NCI-H82 treated with DMSO at 0.1 percent for 48 hours (cell line): Measurements from ENCODE around the gene ALKBH2.
A peak's percentile ranks its signal among the peaks of the same experiment; 100 is the strongest.

Experiments
- DNase-seq: peaks from one replicate; lab custom pipeline; 2025; ENCODE audit not compliant: unreplicated experiment; lab: John Stamatoyannopoulos, UW

The ALKBH2 gene

GRCh38 chr12:109093022-109093918 lies at the start of gene ALKBH2:
ALKBH2 (minus strand) TSS chr12:109093472; CDS start chr12:109092786, 686 bp downstream.
- peak; percentile 80 for DNase-seq

- no peak for DNase-seq
These were observed 47.3 kb upstream of the ALKBH2 start for GRCh38 chr12:109140560-109140959.

- no peak for DNase-seq
These were observed 46.5 kb upstream of the ALKBH2 start for GRCh38 chr12:109139791-109140190.

- no peak for DNase-seq
These were observed 46.1 kb upstream of the ALKBH2 start for GRCh38 chr12:109139360-109139759.

- DNase-seq, result no peak
These were observed 43.8 kb upstream of the ALKBH2 start for GRCh38 chr12:109137055-109137454.

- DNase-seq, result no peak
These were observed 41.1 kb upstream of the ALKBH2 start for GRCh38 chr12:109134186-109134917.

GRCh38 chr12:109131154-109132050 lies 38.1 kb upstream of the ALKBH2 start:
- no peak for DNase-seq

GRCh38 chr12:109130297-109131153 lies 37.3 kb upstream of the ALKBH2 start:
- no peak for DNase-seq

GRCh38 chr12:109127533-109128242 lies 34.4 kb upstream of the ALKBH2 start:
- DNase-seq, result no peak

- DNase-seq, result no peak
These were observed 33.5 kb upstream of the ALKBH2 start for GRCh38 chr12:109126784-109127183.

GRCh38 chr12:109125791-109126190 lies 32.5 kb upstream of the ALKBH2 start:
- DNase-seq, result no peak

GRCh38 chr12:109124878-109125648 lies 31.8 kb upstream of the ALKBH2 start:
- no peak for DNase-seq

GRCh38 chr12:109121346-109121880 lies 28.1 kb upstream of the ALKBH2 start:
- no peak for DNase-seq

GRCh38 chr12:109120557-109120956 lies 27.3 kb upstream of the ALKBH2 start:
- no peak for DNase-seq

GRCh38 chr12:109120095-109120494 lies 26.8 kb upstream of the ALKBH2 start:
- DNase-seq, result no peak

- no peak for DNase-seq
These were observed 23.3 kb upstream of the ALKBH2 start for GRCh38 chr12:109116611-109116949.

GRCh38 chr12:109115758-109116610 lies 22.7 kb upstream of the ALKBH2 start, which contains the start of gene ACACB:
ACACB (plus strand) TSS chr12:109116587; CDS start chr12:109139406, 22,819 bp downstream.
- DNase-seq, result no peak

- DNase-seq, result no peak
These were observed 22.1 kb upstream of the ALKBH2 start for GRCh38 chr12:109115404-109115757.
